GM12878 (cell line): Measurements from ENCODE around the gene SMYD5. TPM values are rescaled to one million over a fixed set of nuclear protein-coding genes. Genes with fewer than 3 reads are reported as not detected.
A peak's percentile ranks its signal among the peaks of the same experiment; 100 is the strongest.

Source experiments
- ATF2 ChIP-seq: IDR thresholded peaks from 2 replicates; pipeline ENCODE4 v1.6.1; 2012; ENCODE audit warnings: low read length, inconsistent platforms
- CHD2 ChIP-seq: IDR thresholded peaks from 2 replicates; pipeline ENCODE4 v1.6.1; 2011; ENCODE audit warnings: low read depth, low read length, improper control_type of control experiment, borderline replicate concordance
- CUX1 ChIP-seq: IDR thresholded peaks from 2 replicates; pipeline ENCODE4 v1.6.1; 2012; ENCODE audit warnings: improper control_type of control experiment, low read depth, low read length; ENCODE audit not compliant: insufficient replicate concordance
- IKZF2 ChIP-seq, 2 experiments: fragments of 450-650 bp; IDR thresholded peaks; 2 replicates each; pipeline ENCODE4 v1.6.1; 2017; ENCODE audit warnings: mild to moderate bottlenecking in 2 of 2, moderate library complexity in 2 of 2
- IRF3 ChIP-seq: fragments of 450-650 bp; IDR thresholded peaks from 2 replicates; pipeline ENCODE4 v1.6.1; 2014; ENCODE audit warnings: mild to moderate bottlenecking
- JUND ChIP-seq: IDR thresholded peaks from 2 replicates; pipeline ENCODE4 v1.6.1; 2012; ENCODE audit warnings: low read depth, mild to moderate bottlenecking, low read length, improper control_type of control experiment, moderate library complexity
- RAD51 ChIP-seq: fragments of 450-650 bp; IDR thresholded peaks from 2 replicates; pipeline ENCODE4 v1.6.1; 2016; ENCODE audit warnings: moderate library complexity, mild to moderate bottlenecking, inconsistent platforms
- RB1 ChIP-seq: fragments of 450-650 bp; formaldehyde crosslinking; IDR thresholded peaks from 2 replicates; pipeline ENCODE4 v1.6.1; 2017; ENCODE audit warnings: mild to moderate bottlenecking, borderline replicate concordance
- SMC3 ChIP-seq: IDR thresholded peaks from 2 replicates; pipeline ENCODE4 v1.6.1; 2011; ENCODE audit warnings: low read length, improper control_type of control experiment, borderline replicate concordance
- SPI1 ChIP-seq: IDR thresholded peaks from 2 replicates; pipeline ENCODE4 v1.6.1; 2011; ENCODE audit warnings: low read depth, mild to moderate bottlenecking, low read length, moderate library complexity, borderline replicate concordance; ENCODE audit not compliant: insufficient read depth
- SUZ12 ChIP-seq: fragments of 200-600 bp; sonication (generic); IDR thresholded peaks from one replicate; pipeline ENCODE4 v1.6.1; 2018; ENCODE audit warnings: antibody characterized with exemption, mild to moderate bottlenecking; ENCODE audit not compliant: unreplicated experiment
- TCF3 ChIP-seq: IDR thresholded peaks from 2 replicates; pipeline ENCODE4 v1.6.1; 2012; ENCODE audit warnings: low read depth, mild to moderate bottlenecking, low read length, borderline replicate concordance; ENCODE audit not compliant: insufficient read depth
- USF2 ChIP-seq: IDR thresholded peaks from 2 replicates; pipeline ENCODE4 v1.6.1; 2011; ENCODE audit warnings: low read depth, low read length, improper control_type of control experiment, borderline replicate concordance
- ZBTB11 ChIP-seq: fragments of 450-650 bp; formaldehyde crosslinking; IDR thresholded peaks from 2 replicates; pipeline ENCODE4 v1.5.0; 2022; ENCODE audit warnings: mild to moderate bottlenecking, missing genetic modification characterization
- polyA plus RNA-seq, 11 experiments: library from polyadenylated mRNA; depleted of rRNA in 4 of 11; unstranded in 6 of 11; stranded (reverse) in 5 of 11; fragments of >200 nt; fragmentation: Nextera tagmentation in 4 of 11; fragmentation: Illumina TruSeq in 1 of 11; extraction: Ambion mirVana in 4 of 11; extraction: Trizol in 1 of 11; gene quantifications; 1 replicate in 1 of 11; 2 replicates in 10 of 11; pipeline versions ENCODE4 v1.2.1 to v1.2.3, GENCODE V29; 2011 to 2016; ENCODE audit warnings: inconsistent platforms in 2 of 11, missing spikeins in 2 of 11, low read depth in 1 of 11
- total RNA-seq, 4 experiments: library from RNA; depleted of rRNA in 3 of 4; stranded (reverse); fragments of >200 nt in 3 of 4; fragmentation: Illumina TruSeq in 1 of 4; extraction: Trizol in 1 of 4; gene quantifications; 2 replicates each; pipeline versions ENCODE4 v1.2.1 to v1.2.3, GENCODE V29; 2013 to 2021

SMYD5 gene
- total and polyA plus RNA-seq, 10 of the 15 experiments (the other 5 are each of a cell fraction or from before 2014, with no cell fraction given) = 6.1 to 35.3 (median 26.4) TPM

GRCh38 chr2:73212448-73213176 lies 1.4 kb upstream of the SMYD5 start (continued):
- no peak for TF ChIP-seq USF2
- TF ChIP-seq ATF2 = no peak
- no peak for TF ChIP-seq RAD51
- no peak for TF ChIP-seq SUZ12
- TF ChIP-seq CUX1 = no peak
- 0 out of 2 replicates have a peak, but pooled peaks have one; percentile 41 for TF ChIP-seq RB1
- no peak for TF ChIP-seq IRF3
- peak; percentile 67; the same call in 1 of the 2 replicates for TF ChIP-seq SMC3
- no peak for TF ChIP-seq ZBTB11
- TF ChIP-seq CHD2 = no peak
- TF ChIP-seq IKZF2 (IDR thresholded peaks at IDR 0.05) = no peak
- TF ChIP-seq TCF3 = 0 out of 2 replicates have a peak, but pooled peaks have one; percentile 13
- TF ChIP-seq SPI1 = no peak
- no peak for TF ChIP-seq JUND
